ENCODE results near the gene LRRC4C.

The LRRC4C gene

DNA sequence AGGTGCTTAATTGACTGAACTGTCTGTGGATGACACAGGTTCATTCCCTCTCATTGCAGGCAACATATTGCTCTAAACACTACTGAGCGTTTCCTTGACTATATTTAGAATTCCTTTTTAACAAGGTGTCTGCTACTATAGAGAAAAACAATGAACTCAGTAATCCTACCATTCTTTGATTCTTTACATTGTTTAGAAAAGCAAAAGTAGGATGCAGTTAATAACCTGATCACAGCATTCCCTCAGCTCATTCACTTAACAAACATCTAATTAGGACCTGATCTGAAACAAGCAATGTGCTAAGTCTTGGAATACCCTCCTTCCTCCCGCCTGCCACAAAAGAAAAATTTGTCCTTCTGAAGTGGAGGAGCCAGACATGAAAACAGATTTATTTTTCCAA, 313.1 kb downstream of the LRRC4C start:
- Histone ChIP-seq H3K4me3 (ENCODE audit: low read depth in 1 of 2, low read length in 2 of 2) (no peak overlapping the region), H4K20me1 (ENCODE audit: insufficient read depth, low read length) (no peaks in the 10 kb centered on the region), H3K9ac (ENCODE audit: low read depth, low read length) (no peak overlapping the region), H3K27ac (ENCODE audit: low read length) (no peak overlapping the region), H3K36me3 (ENCODE audit: insufficient read depth, low read length) (no peaks in the 10 kb centered on the region), H3K79me2 (ENCODE audit: insufficient read depth, low read length) (no peaks in the 10 kb centered on the region), H3K9me3 (ENCODE audit: insufficient read depth, low read length, severe bottlenecking) (no peaks in the 10 kb centered on the region), H2AFZ (ENCODE audit: low read depth, low read length) (no peak overlapping the region), H3K4me1 (ENCODE audit: insufficient read depth, low read length) (no peaks in the 10 kb centered on the region), H3K4me2 (ENCODE audit: insufficient read depth, low read length) (no peak overlapping the region), H3K27me3 (ENCODE audit: insufficient read depth, low read length, poor library complexity) (no peaks in the 10 kb centered on the region)
- TF ChIP-seq, protein P1, sequence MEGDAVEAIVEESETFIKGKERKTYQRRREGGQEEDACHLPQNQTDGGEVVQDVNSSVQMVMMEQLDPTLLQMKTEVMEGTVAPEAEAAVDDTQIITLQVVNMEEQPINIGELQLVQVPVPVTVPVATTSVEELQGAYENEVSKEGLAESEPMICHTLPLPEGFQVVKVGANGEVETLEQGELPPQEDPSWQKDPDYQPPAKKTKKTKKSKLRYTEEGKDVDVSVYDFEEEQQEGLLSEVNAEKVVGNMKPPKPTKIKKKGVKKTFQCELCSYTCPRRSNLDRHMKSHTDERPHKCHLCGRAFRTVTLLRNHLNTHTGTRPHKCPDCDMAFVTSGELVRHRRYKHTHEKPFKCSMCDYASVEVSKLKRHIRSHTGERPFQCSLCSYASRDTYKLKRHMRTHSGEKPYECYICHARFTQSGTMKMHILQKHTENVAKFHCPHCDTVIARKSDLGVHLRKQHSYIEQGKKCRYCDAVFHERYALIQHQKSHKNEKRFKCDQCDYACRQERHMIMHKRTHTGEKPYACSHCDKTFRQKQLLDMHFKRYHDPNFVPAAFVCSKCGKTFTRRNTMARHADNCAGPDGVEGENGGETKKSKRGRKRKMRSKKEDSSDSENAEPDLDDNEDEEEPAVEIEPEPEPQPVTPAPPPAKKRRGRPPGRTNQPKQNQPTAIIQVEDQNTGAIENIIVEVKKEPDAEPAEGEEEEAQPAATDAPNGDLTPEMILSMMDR (IDR thresholded peaks at IDR 0.05; ENCODE audit: borderline replicate concordance, extremely low read depth, low read length, poor library complexity, severe bottlenecking), result no peak
- TF ChIP-seq EZH2 (IDR thresholded peaks at IDR 0.05; ENCODE audit: borderline replicate concordance, low read depth, low read length, severe bottlenecking), result no peak
- no peak for ATAC-seq (ENCODE audit: insufficient read depth, low read depth)
- DNase-seq, result no peak

DNA sequence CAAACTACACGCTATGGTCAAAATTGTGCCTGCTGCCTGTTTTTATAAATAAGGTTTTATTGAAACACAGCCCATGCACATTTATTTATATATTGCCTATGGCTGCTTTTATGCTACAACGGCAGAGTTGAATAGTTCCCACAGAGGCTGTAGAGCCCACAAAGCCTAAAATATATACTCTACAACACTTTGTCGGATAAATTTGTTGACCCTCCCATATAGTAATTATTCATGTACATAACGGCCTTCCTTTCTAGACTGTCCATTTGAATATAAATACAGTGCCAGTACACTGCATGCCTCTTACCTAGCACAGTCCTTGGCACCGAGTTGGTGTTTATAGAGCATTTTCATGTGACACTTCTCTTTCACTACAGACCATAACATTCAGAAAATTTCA, 314.0 kb downstream of the LRRC4C start:
- Histone ChIP-seq H4K20me1 (ENCODE audit: insufficient read depth, low read length) (no peaks in the 10 kb centered on the region), H3K9ac (ENCODE audit: low read depth, low read length) (no peak overlapping the region), H3K36me3 (ENCODE audit: insufficient read depth, low read length) (no peaks in the 10 kb centered on the region), H3K4me2 (ENCODE audit: insufficient read depth, low read length) (no peak overlapping the region), H3K27ac (ENCODE audit: low read length) (no peak overlapping the region), H2AFZ (ENCODE audit: low read depth, low read length) (no peak overlapping the region), H3K9me3 (ENCODE audit: insufficient read depth, low read length, severe bottlenecking) (no peaks in the 10 kb centered on the region), H3K27me3 (ENCODE audit: insufficient read depth, low read length, poor library complexity) (no peaks in the 10 kb centered on the region), H3K4me1 (ENCODE audit: insufficient read depth, low read length) (no peaks in the 10 kb centered on the region), H3K4me3 (ENCODE audit: low read depth in 1 of 2, low read length in 2 of 2) (no peak overlapping the region), H3K79me2 (ENCODE audit: insufficient read depth, low read length) (no peaks in the 10 kb centered on the region)
- no peak for DNase-seq
- TF ChIP-seq EZH2 (IDR thresholded peaks at IDR 0.05; ENCODE audit: borderline replicate concordance, low read depth, low read length, severe bottlenecking), result no peak
- TF ChIP-seq, protein P1 (IDR thresholded peaks at IDR 0.05; ENCODE audit: borderline replicate concordance, extremely low read depth, low read length, poor library complexity, severe bottlenecking), result no peak
- no peak for ATAC-seq (ENCODE audit: insufficient read depth, low read depth)

DNA sequence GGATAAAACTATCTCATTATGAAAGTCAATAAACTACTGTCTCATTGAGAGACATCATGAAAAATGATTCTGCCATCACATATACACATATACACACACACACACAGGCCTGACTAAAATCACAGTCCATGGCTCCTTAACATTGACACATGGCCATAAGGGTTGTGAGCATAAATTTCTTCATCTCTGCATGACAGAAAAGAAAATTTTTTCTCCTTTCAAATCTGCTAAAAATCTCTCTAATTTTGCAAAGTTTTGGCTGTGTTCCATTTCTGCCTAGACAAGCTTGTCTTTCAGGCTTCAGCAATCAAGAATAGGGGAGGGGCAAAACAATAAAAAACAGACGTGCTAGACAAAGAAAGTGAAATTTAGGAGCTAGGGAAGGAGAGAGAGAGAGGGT, 324.5 kb downstream of the LRRC4C start:
- Histone ChIP-seq H3K79me2 (ENCODE audit: insufficient read depth, low read length) (no peaks in the 10 kb centered on the region), H3K4me1 (ENCODE audit: insufficient read depth, low read length) (no peaks in the 10 kb centered on the region), H3K9me3 (ENCODE audit: insufficient read depth, low read length, severe bottlenecking) (no peaks in the 10 kb centered on the region), H2AFZ (ENCODE audit: low read depth, low read length) (no peak overlapping the region), H3K27me3 (ENCODE audit: insufficient read depth, low read length, poor library complexity) (no peaks in the 10 kb centered on the region), H3K36me3 (ENCODE audit: insufficient read depth, low read length) (no peaks in the 10 kb centered on the region), H3K27ac (ENCODE audit: low read length) (no peak overlapping the region), H3K4me3 (ENCODE audit: low read depth in 1 of 2, low read length in 2 of 2) (no peak overlapping the region; a peak in 1 of 4 replicates), H4K20me1 (ENCODE audit: insufficient read depth, low read length) (no peaks in the 10 kb centered on the region), H3K9ac (ENCODE audit: low read depth, low read length) (no peak overlapping the region), H3K4me2 (ENCODE audit: insufficient read depth, low read length) (no peak overlapping the region)
- DNase-seq (no peak), ATAC-seq (ENCODE audit: insufficient read depth, low read depth) (no peak)
- TF ChIP-seq, protein P1 (IDR thresholded peaks at IDR 0.05; ENCODE audit: borderline replicate concordance, extremely low read depth, low read length, poor library complexity, severe bottlenecking), result no peak

DNA sequence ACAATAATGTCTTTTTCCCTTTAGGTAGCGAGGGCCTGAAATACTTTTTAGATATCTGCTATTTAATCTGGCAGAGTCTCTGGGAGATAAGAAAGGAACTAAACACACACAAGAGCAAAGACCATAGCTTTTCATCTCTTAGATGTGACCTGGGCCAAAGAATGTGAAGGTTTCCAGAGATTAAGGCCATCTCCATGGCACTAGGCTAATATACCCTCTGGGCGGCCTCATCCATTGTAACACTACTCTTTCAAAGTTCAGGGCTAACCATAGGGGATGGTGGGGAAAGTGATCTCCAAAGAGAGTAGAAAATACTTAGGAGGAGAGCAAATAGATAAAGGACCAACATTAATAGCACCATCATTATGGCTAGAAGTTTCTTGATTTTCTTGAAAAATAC, 326.4 kb downstream of the LRRC4C start:
- Histone ChIP-seq H3K27ac (ENCODE audit: low read length) (no peak overlapping the region), H3K9ac (ENCODE audit: low read depth, low read length) (no peak overlapping the region), H2AFZ (ENCODE audit: low read depth, low read length) (no peak overlapping the region), H3K4me3 (ENCODE audit: low read depth in 1 of 2, low read length in 2 of 2) (no peak overlapping the region), H3K27me3 (ENCODE audit: insufficient read depth, low read length, poor library complexity) (no peaks in the 10 kb centered on the region), H3K9me3 (ENCODE audit: insufficient read depth, low read length, severe bottlenecking) (no peaks in the 10 kb centered on the region), H4K20me1 (ENCODE audit: insufficient read depth, low read length) (no peaks in the 10 kb centered on the region), H3K79me2 (ENCODE audit: insufficient read depth, low read length) (no peaks in the 10 kb centered on the region), H3K4me1 (ENCODE audit: insufficient read depth, low read length) (no peaks in the 10 kb centered on the region), H3K36me3 (ENCODE audit: insufficient read depth, low read length) (no peaks in the 10 kb centered on the region), H3K4me2 (ENCODE audit: insufficient read depth, low read length) (no peak overlapping the region)
- ATAC-seq (ENCODE audit: insufficient read depth, low read depth) (no peak), DNase-seq (no peak)
- TF ChIP-seq, protein P1 (IDR thresholded peaks at IDR 0.05; ENCODE audit: borderline replicate concordance, extremely low read depth, low read length, poor library complexity, severe bottlenecking), result no peak
- TF ChIP-seq EZH2 (IDR thresholded peaks at IDR 0.05; ENCODE audit: borderline replicate concordance, low read depth, low read length, severe bottlenecking), result no peak
